Neural cell (in vitro differentiated cells): ENCODE data around the gene ODAD4.
"Not testable (repeated sequence)": the region's sequence is repeated elsewhere in the genome, so short reads cannot be mapped to it uniquely, and the experiment has no call there.

Source experiments
- MXI1 ChIP-seq: fragments of 450-650 bp; conservative IDR thresholded peaks from 2 replicates; pipeline ENCODE4 v1.6.1; 2014; ENCODE audit warnings: antibody characterized with exemption, mild to moderate bottlenecking; ENCODE audit not compliant: poor library complexity, severe bottlenecking
- TF ChIP-seq, protein P1 (sequence below): fragments of 450-650 bp; IDR thresholded peaks from 2 replicates; pipeline ENCODE4 v1.5.1; 2014; ENCODE audit warnings: antibody characterized with exemption, mild to moderate bottlenecking, moderate library complexity; ENCODE audit not compliant: poor library complexity, severe bottlenecking

DNA sequence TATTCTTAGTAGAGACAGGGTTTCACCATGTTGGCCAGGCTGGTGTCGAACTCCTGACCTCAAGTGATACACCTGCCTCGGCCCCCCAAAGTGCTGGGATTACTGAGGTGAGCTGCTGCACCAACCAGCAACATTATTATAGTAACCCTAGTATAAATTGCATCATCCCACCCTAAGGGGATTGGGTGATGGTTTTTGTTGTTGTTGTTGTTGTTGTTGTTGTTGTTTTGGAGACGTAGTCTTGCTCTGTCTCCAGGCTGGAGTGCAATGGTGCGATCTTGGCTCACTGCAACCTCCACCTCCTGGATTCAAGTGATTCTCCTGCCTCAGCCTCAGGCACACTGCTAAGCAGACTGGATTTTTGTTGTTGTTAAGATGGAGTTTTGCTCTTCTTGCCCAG, 1.3 kb downstream of the ODAD4 start:
- TF ChIP-seq MXI1: not testable (repeated sequence)
- TF ChIP-seq, protein P1, sequence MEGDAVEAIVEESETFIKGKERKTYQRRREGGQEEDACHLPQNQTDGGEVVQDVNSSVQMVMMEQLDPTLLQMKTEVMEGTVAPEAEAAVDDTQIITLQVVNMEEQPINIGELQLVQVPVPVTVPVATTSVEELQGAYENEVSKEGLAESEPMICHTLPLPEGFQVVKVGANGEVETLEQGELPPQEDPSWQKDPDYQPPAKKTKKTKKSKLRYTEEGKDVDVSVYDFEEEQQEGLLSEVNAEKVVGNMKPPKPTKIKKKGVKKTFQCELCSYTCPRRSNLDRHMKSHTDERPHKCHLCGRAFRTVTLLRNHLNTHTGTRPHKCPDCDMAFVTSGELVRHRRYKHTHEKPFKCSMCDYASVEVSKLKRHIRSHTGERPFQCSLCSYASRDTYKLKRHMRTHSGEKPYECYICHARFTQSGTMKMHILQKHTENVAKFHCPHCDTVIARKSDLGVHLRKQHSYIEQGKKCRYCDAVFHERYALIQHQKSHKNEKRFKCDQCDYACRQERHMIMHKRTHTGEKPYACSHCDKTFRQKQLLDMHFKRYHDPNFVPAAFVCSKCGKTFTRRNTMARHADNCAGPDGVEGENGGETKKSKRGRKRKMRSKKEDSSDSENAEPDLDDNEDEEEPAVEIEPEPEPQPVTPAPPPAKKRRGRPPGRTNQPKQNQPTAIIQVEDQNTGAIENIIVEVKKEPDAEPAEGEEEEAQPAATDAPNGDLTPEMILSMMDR: not testable (repeated sequence)
